ENCODE measurements around the gene MTPN.

DNA sequence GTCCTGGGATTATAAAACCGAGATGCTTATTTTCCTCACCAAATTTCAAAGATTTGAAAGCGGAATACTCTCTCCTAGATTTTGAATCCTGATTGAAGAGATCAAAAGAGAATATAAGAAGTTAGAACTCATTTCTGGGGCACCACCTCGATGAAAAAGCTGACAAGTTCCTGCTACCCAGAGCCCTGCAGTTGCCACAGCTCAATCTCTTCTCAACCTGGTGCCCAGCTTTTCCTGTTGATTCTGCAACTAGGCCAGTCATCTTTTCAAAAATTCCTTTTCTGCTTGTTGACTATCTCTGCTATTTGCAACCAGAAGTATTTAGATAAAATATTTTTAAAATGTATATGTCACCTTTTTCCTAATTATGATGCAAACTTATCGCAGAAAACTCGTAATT lies 45.0 kb downstream of the MTPN start:
- TF ChIP-seq, protein P1, sequence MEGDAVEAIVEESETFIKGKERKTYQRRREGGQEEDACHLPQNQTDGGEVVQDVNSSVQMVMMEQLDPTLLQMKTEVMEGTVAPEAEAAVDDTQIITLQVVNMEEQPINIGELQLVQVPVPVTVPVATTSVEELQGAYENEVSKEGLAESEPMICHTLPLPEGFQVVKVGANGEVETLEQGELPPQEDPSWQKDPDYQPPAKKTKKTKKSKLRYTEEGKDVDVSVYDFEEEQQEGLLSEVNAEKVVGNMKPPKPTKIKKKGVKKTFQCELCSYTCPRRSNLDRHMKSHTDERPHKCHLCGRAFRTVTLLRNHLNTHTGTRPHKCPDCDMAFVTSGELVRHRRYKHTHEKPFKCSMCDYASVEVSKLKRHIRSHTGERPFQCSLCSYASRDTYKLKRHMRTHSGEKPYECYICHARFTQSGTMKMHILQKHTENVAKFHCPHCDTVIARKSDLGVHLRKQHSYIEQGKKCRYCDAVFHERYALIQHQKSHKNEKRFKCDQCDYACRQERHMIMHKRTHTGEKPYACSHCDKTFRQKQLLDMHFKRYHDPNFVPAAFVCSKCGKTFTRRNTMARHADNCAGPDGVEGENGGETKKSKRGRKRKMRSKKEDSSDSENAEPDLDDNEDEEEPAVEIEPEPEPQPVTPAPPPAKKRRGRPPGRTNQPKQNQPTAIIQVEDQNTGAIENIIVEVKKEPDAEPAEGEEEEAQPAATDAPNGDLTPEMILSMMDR (IDR thresholded peaks at IDR 0.05; ENCODE audit: low read length): no peak
- no peak for TF ChIP-seq EZH2 (optimal IDR thresholded peaks at IDR 0.05; ENCODE audit: low read depth, low read length)

Data from MM.1S (cell line).